Measurements from ENCODE around the gene ATP1B1. TPM values are rescaled to one million over a fixed set of nuclear protein-coding genes. Genes with fewer than 3 reads are reported as not detected.

ATP1B1 gene
- total RNA-seq, 2 experiments from 2014 or later = 12.2 to 13.3 TPM

DNA sequence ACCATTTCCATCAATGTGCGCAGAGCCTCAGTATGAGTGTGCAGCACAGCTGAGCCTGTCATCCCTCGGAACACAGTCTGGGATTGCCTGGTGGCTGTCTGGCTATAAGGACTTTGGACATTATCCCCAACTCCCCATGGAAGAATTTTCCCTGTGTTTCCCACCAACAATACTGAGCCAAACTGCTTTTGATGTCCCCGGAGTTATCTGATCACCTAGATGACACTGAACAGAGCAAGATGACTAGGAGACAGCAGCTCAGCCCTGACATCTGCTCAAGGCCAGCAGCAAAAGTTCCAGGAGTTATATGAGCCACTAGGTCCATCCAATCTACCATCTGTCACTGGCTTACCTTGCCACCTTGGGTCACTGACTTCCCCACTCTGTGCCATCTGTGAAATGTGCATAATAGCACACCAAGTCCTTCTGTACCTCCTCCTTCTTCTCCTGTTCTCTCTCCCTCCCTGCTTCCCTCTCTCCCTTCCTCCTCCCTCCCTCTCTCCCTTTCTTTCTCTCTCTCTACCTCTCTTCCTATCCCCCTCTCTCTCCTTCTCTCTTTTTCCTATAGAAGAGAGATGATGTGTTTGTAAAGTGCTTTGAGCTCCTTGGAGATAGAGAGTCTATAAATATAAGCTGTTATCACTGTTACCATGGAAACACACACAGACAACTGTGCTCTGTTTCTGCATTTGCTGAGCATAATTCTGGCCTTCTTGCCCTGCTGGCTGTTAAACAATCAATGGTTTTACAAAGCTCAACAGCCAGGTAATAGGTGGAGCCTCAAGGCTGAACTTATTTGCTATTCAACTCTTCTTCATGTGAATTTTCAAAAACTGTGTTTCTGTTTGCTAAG lies 19.7 kb upstream of the ATP1B1 start:
- no peak for ATAC-seq (ENCODE audit: low read depth)
- H3K9me3 Mint-ChIP-seq = no peaks in the 10 kb centered on the region
- no peak overlapping the region for H3K27ac Mint-ChIP-seq
- H3K36me3 Mint-ChIP-seq = no peaks in the 10 kb centered on the region
- no peak overlapping the region for H3K4me3 Mint-ChIP-seq
- no peaks in the 10 kb centered on the region for H3K27me3 Mint-ChIP-seq
- DNase-seq = no peak
- peaks cover 2% of the 10 kb centered on the region for H3K4me1 Mint-ChIP-seq
- POLR2A ChIA-PET = no interaction called here

DNA sequence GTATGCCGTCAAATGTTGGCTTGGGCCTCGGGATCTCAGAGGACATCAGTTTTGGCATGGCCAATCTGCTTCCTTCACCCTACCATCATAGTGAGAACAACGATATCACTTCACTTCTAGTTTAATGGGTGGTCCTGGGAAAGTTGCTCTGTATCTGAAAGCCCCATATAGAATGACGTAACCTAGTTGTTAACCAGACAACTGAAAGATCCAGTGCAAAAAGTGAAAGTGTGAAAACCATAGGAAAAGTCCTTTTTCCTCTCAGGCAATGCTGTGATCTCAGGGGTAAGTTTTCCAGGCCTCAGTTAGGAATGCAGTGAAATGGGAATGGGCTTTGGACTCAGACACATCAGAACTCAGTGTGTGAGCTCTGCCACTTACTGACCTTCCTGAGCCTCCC lies 18.6 kb upstream of the ATP1B1 start:
- Mint-ChIP-seq H3K4me1 (peaks cover 2% of the 10 kb centered on the region), H3K9me3 (no peaks in the 10 kb centered on the region), H3K27ac (no peak overlapping the region)

DNA sequence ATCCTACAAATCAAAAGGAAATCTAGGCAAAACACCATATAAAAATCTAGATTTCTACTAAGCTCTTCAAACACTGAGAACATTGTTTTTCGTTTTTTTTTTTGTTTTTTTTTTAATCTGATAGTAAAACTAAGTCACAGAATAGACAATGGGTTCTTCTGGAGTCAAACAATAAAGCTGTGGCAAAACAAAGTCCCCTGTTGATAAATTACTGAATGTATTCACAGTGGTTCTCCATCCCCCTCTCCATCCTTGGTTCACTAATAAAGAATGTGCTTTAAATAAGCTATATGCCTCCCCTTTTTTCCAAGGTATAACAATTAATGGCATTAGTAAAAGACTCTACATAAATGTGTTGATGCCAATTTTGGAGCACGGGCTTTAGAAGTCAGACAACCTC lies 16.7 kb upstream of the ATP1B1 start:
- Mint-ChIP-seq H3K36me3 (no peaks in the 10 kb centered on the region), H3K27ac (no peak overlapping the region), H3K9me3 (no peaks in the 10 kb centered on the region), H3K4me3 (no peak overlapping the region), H3K4me1 (peaks cover 5% of the 10 kb centered on the region), H3K27me3 (no peaks in the 10 kb centered on the region)
- POLR2A ChIA-PET = interaction anchor here (1.4 kb wide), 1 partner anchor 16 kb away, joined by 5 read pairs; no protein-coding TSS in a partner anchor
- ATAC-seq (ENCODE audit: low read depth) = no peak
- DNase-seq = no peak

More for the DNA sequence above, 18.6 kb upstream of the ATP1B1 start:
- POLR2A ChIA-PET = no interaction called here
- no peak for DNase-seq
- no peaks in the 10 kb centered on the region for H3K36me3 Mint-ChIP-seq
- H3K27me3 Mint-ChIP-seq = no peaks in the 10 kb centered on the region
- H3K4me3 Mint-ChIP-seq = no peak overlapping the region
- ATAC-seq (ENCODE audit: low read depth) = no peak

DNA sequence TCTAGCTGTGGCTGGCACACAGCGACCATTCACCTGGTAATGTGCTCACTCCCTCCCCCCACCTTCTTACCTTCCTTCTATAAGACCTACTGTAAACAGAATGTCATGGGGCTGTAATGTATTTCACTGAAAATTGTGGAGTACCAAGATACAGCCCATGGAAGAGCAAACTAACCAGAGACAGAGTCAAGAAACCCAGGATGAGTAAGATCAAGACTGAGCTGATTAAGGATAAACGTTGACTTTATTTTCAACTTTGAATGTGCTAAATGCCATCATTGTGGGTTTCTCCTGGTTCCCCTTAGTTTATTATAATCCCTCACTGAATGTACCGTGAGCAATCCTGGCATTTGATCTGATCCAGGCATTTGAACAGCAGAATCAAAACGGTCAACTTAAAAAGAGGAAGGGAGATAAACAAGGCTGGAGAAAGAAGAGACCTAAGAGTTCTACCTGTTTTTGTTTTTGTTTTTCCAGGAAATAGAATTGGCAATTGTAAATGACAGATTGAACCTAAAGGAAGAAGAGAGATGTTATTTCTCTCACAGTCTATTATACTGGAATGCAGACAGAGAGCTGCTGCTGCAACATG lies 16.1 kb upstream of the ATP1B1 start:
- POLR2A ChIA-PET = interaction anchor here (1.4 kb wide), 1 partner anchor 15 kb away, joined by 5 read pairs; no protein-coding TSS in a partner anchor
- ATAC-seq (ENCODE audit: low read depth) (no peak), DNase-seq (no peak)
- Mint-ChIP-seq H3K4me1 (peaks cover 5% of the 10 kb centered on the region), H3K36me3 (no peaks in the 10 kb centered on the region), H3K4me3 (no peak overlapping the region), H3K9me3 (no peaks in the 10 kb centered on the region), H3K27me3 (no peaks in the 10 kb centered on the region), H3K27ac (no peak overlapping the region)

DNA sequence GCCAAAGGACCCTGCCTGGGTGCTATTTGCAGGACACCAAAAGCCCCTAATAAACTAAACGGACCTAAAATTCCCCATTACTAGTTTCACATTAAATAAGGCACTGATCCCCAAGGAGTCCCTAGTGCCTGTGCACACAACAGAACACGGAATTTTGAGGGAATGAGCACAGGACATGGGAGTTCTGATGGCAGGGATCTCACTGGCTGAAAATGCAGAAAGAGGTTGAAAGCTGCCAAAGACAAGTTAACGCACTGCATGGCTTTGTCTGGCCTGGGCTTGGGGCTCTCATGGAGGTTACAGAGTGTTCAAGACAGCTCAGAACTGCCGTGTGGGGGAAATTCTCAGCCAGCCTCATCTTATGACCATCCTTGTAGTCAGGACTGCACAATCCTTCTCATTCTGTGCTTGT lies 15.6 kb upstream of the ATP1B1 start:
- Mint-ChIP-seq H3K9me3 (peaks cover 2% of the 10 kb centered on the region), H3K4me3 (no peak overlapping the region), H3K4me1 (peaks cover 5% of the 10 kb centered on the region), H3K27me3 (no peaks in the 10 kb centered on the region), H3K36me3 (no peaks in the 10 kb centered on the region), H3K27ac (no peak overlapping the region)
- DNase-seq (no peak), ATAC-seq (ENCODE audit: low read depth) (no peak)
- POLR2A ChIA-PET = interaction anchor here (1.4 kb wide), 1 partner anchor 15 kb away, joined by 5 read pairs; no protein-coding TSS in a partner anchor

DNA sequence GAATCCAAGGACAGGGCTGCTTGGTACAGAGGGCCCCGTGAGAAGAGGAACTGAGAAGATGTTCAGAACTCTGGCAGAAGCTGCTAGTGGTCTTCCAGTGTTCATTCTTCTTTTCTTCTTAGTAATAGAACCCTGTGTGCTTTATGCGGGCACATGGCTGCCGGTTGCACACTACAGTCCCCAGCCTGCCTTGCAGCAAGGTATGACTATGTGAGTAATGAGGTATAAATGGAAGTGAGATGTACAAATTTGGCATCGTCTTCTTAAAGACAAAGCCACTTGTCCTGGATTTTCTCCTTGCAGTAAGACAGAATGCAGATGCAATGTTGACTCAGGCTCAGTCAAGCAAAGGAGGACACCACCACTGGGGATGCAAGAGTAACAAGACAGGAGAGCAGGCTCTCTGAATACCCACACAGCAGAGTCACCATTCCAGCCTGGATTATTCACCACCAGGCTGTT lies 15.0 kb upstream of the ATP1B1 start:
- ATAC-seq (ENCODE audit: low read depth) = no peak
- no peaks in the 10 kb centered on the region for H3K36me3 Mint-ChIP-seq
- POLR2A ChIA-PET = no interaction called here
- H3K4me1 Mint-ChIP-seq = peaks cover 5% of the 10 kb centered on the region
- H3K4me3 Mint-ChIP-seq = no peak overlapping the region
- H3K27me3 Mint-ChIP-seq = no peaks in the 10 kb centered on the region
- no peak overlapping the region for H3K27ac Mint-ChIP-seq
- peaks cover 2% of the 10 kb centered on the region for H3K9me3 Mint-ChIP-seq
- no peak for DNase-seq

DNA sequence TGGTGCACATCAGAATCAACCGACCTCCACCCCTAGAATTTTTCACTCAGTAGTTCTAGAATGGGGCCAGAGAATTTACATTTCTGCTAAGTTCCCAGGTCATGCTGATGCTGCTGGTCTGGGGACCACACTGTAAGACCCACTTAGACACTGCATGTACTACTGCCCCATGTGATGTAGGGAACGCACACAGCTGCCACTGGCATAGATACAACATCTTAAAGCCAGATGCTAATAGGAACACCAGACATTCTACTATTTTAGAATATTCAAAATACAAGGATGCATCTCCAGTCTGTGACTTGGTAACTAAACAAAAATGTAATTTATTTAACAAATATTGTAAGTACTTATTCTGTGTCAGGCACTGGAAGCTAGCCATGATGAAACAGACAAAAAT lies 14.1 kb upstream of the ATP1B1 start:
- H3K27me3 Mint-ChIP-seq = no peaks in the 10 kb centered on the region
- H3K9me3 Mint-ChIP-seq = peaks cover 4% of the 10 kb centered on the region
- H3K4me3 Mint-ChIP-seq = no peak overlapping the region
- POLR2A ChIA-PET = no interaction called here
- no peaks in the 10 kb centered on the region for H3K36me3 Mint-ChIP-seq
- H3K27ac Mint-ChIP-seq = no peak overlapping the region
- ATAC-seq (ENCODE audit: low read depth) (no peak), DNase-seq (no peak)
- H3K4me1 Mint-ChIP-seq = peaks cover 5% of the 10 kb centered on the region

DNA sequence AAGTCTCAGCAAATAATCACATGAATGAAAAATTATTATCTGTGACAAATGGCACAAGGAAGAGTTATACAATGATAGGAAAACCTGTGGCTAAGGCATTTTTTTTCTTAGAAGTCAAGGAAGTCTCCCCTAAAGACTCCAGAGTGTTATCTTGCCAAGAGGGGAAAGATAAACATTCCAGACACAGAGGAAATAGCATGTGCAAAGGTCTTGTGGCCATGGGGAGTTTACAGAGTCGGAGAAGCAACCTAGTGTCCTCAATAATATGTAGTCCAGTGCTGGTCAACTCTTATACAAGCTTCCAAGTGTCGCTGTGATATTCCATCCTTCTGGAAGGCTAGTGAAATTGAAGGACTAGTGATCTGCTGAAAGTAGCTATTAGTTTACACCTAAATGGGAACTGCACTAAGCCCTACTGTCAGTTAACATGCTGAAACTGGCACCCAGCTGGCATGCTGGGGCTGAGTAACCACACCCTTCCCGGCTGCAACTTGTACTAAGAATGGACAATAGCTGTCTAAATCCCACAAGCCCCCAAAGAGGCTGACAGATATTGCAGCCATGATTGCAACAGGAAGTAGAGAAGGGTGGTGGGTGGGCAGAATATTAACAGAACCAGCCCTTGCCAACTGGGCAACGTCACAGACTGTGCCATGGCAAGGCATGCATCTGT lies 11.5 kb upstream of the ATP1B1 start:
- no peak overlapping the region for H3K4me3 Mint-ChIP-seq

DNA sequence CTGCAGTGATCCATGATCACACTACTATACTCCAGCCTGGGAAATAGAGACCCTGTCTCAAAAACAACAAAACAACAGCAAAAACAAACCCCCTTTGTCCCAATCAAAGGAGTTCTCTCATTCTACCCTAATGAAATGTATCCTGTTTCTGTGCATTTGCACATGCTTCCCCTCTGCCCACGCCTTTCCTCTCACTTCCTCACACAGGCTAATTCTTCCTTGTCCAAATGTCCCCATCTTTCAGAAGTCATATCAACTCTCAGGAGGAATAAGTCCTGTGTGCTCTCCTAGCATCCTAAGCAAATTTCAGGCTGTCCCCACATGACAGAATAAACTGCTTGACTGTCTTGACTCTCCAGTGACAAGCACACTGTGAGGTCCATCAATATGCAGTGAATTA lies 8.1 kb upstream of the ATP1B1 start:
- Mint-ChIP-seq H3K4me1 (peaks cover 3% of the 10 kb centered on the region), H3K36me3 (no peaks in the 10 kb centered on the region), H3K27ac (no peak overlapping the region), H3K4me3 (no peak overlapping the region), H3K27me3 (no peaks in the 10 kb centered on the region), H3K9me3 (peaks cover 4% of the 10 kb centered on the region)
- POLR2A ChIA-PET = no interaction called here
- DNase-seq = no peak
- ATAC-seq (ENCODE audit: low read depth) = no peak

More for the DNA sequence above, 11.5 kb upstream of the ATP1B1 start:
- POLR2A ChIA-PET = no interaction called here
- Mint-ChIP-seq H3K27ac (no peak overlapping the region), H3K9me3 (peaks cover 4% of the 10 kb centered on the region), H3K27me3 (no peaks in the 10 kb centered on the region), H3K36me3 (no peaks in the 10 kb centered on the region), H3K4me1 (peaks cover 5% of the 10 kb centered on the region)
- no peak for ATAC-seq (ENCODE audit: low read depth)
- DNase-seq = no peak

DNA sequence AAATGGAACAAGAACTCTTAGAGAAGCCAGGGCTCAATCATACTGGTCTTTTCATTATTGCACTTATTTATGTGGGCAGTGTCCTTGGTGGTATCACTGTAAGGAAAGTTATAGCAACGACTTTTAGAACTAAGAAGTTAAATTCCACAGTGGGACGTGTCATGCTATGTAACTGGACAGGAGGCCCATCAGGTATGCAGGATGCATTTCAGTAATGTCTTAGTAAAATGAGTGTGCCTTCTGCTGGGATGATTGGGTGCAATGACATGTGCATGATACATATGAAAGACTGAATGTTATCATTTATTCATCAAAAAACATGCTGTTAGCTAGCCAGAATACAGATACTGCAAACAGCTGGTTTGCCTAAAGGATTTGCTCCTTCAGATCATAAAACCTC lies 6.9 kb upstream of the ATP1B1 start:
- H3K9me3 Mint-ChIP-seq = peaks cover 4% of the 10 kb centered on the region

DNA sequence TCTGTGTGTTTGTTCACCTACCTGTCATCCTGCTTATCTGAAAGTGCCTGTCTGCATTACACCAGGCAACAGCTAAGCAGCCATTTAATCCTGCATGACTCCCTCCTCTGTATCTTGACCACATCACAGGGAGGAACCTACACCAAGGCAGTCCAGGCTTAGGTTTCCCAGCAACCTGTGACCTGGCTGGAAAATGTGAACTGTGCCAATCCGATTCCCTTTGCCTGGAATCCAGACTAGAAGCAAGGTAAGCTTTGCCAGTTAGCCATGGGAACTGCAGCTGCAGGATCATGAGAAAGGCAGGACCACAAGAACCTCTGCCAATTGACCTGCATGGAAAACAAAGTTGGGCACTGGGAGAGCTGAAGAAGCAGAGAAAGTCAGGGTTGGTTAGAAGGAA lies 6.3 kb upstream of the ATP1B1 start:
- H3K27me3 Mint-ChIP-seq = no peaks in the 10 kb centered on the region
- DNase-seq (no peak), ATAC-seq (ENCODE audit: low read depth) (no peak)
- no peak overlapping the region for H3K4me3 Mint-ChIP-seq
- POLR2A ChIA-PET = no interaction called here
- H3K27ac Mint-ChIP-seq = no peak overlapping the region
- H3K4me1 Mint-ChIP-seq = peaks cover 3% of the 10 kb centered on the region
- no peaks in the 10 kb centered on the region for H3K36me3 Mint-ChIP-seq
- H3K9me3 Mint-ChIP-seq = peaks cover 4% of the 10 kb centered on the region

More for the DNA sequence above, 6.9 kb upstream of the ATP1B1 start:
- ATAC-seq (ENCODE audit: low read depth) = no peak
- no peak for DNase-seq
- Mint-ChIP-seq H3K4me3 (no peak overlapping the region), H3K27me3 (no peaks in the 10 kb centered on the region), H3K27ac (no peak overlapping the region), H3K4me1 (peaks cover under 1% of the 10 kb centered on the region), H3K36me3 (no peaks in the 10 kb centered on the region)
- POLR2A ChIA-PET = no interaction called here

DNA sequence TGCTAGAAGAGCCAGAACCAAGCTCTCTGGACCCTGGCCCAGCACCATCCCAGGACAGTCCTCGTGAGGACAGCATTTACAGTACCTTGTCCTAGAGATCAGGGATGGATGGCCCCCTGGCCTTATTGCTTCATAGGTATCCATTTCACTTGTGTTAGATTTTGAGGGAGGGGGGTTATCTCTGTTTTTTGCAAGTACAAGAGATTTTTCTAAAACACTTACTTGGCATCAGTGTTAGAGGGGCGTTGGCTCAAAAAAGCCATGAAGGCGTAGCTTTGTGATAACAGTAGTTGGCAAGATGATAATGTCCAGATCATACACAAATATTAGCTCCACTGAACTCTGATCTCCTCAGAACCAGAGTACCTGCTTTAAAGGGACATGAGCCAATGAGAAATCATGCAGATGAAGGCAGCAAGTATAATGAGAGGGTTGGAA lies 5.8 kb upstream of the ATP1B1 start:
- H3K9me3 Mint-ChIP-seq = peaks cover 2% of the 10 kb centered on the region
- no peak overlapping the region for H3K27ac Mint-ChIP-seq
- POLR2A ChIA-PET = no interaction called here
- ATAC-seq (ENCODE audit: low read depth) (no peak), DNase-seq (no peak)
- no peaks in the 10 kb centered on the region for H3K27me3 Mint-ChIP-seq
- no peaks in the 10 kb centered on the region for H3K36me3 Mint-ChIP-seq
- H3K4me3 Mint-ChIP-seq = no peak overlapping the region
- peaks cover 3% of the 10 kb centered on the region for H3K4me1 Mint-ChIP-seq

DNA sequence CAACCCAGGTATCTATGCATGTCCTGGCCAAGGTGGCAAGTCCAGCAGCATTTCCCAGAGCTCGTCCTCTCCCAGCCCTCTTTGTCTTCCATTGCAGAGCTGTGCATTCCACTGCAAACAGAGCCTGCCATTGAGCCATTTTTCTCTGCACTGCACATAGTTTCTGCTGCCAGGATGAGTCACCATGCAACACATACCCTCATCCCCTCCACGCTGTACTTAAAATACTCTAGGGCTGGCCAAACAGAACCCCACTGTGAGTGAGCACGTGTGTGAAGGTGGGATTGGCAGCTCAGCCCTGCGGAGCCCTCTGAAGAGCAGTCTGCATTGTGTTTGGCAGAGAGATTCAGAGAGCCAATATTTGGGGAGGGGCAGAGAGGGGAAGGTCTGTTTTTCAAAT lies 3.9 kb upstream of the ATP1B1 start:
- POLR2A ChIA-PET = no interaction called here
- ATAC-seq (ENCODE audit: low read depth) (no peak), DNase-seq (no peak)
- H3K9me3 Mint-ChIP-seq = no peaks in the 10 kb centered on the region
- H3K27me3 Mint-ChIP-seq = no peaks in the 10 kb centered on the region
- H3K4me1 Mint-ChIP-seq = peaks cover 8% of the 10 kb centered on the region
- no peak overlapping the region for H3K27ac Mint-ChIP-seq
- no peaks in the 10 kb centered on the region for H3K36me3 Mint-ChIP-seq
- no peak overlapping the region for H3K4me3 Mint-ChIP-seq
